HG03575 (cell line): ENCODE measurements around the gene COPZ2.
"Not testable (repeated sequence)": the region's sequence is repeated elsewhere in the genome, so short reads cannot be mapped to it uniquely, and the experiment has no call there.

Experiments
- ATAC-seq: cut with Tn5 transposase; IDR thresholded peaks from one replicate; pipeline ENCODE4 v1.9.1; 2021; ENCODE audit not compliant: unreplicated experiment, insufficient number of reproducible peaks, low FRiP score; ENCODE audit errors: extremely low read depth

The COPZ2 gene

GRCh38 chr17:48013876-48014594, 23.6 kb downstream of the COPZ2 start:
- no peak for ATAC-seq

GRCh38 chr17:48012654-48013053, 24.9 kb downstream of the COPZ2 start:
- no peak for ATAC-seq

GRCh38 chr17:48012151-48012520, 25.5 kb downstream of the COPZ2 start:
- no peak for ATAC-seq

GRCh38 chr17:48011405-48012150, 26.0 kb downstream of the COPZ2 start:
- ATAC-seq: no peak

GRCh38 chr17:48010193-48010592, 27.4 kb downstream of the COPZ2 start:
- ATAC-seq: no peak

- no peak for ATAC-seq
These were observed 30.5 kb downstream of the COPZ2 start for GRCh38 chr17:48006936-48007709.

- no peak for ATAC-seq
These were observed 32.6 kb downstream of the COPZ2 start for GRCh38 chr17:48004983-48005382.

- no peak for ATAC-seq
These were observed 34.0 kb downstream of the COPZ2 start for GRCh38 chr17:48003417-48004151.

GRCh38 chr17:48002916-48003416, 34.6 kb downstream of the COPZ2 start:
- ATAC-seq: no peak

- ATAC-seq: no peak
These were observed 35.2 kb downstream of the COPZ2 start for GRCh38 chr17:48002266-48002915.

- not testable (repeated sequence) for ATAC-seq
These were observed 35.9 kb downstream of the COPZ2 start for GRCh38 chr17:48001657-48002056.

GRCh38 chr17:48001197-48001596, 36.4 kb downstream of the COPZ2 start:
- ATAC-seq: no peak

- ATAC-seq: no peak
These were observed 38.0 kb downstream of the COPZ2 start for GRCh38 chr17:47999582-47999981.

- ATAC-seq: no peak
These were observed 39.6 kb downstream of the COPZ2 start for GRCh38 chr17:47998044-47998443.

GRCh38 chr17:47997586-47997985, 40.0 kb downstream of the COPZ2 start:
- no peak for ATAC-seq

GRCh38 chr17:47996201-47996600, 41.4 kb downstream of the COPZ2 start:
- ATAC-seq: no peak

- no peak for ATAC-seq
These were observed 42.2 kb downstream of the COPZ2 start for GRCh38 chr17:47995241-47995935.

GRCh38 chr17:47994724-47995123, 42.9 kb downstream of the COPZ2 start:
- no peak for ATAC-seq
